Pulmonary artery endothelial cell (primary cell): Measurements from ENCODE around the gene VEZT. TPM values are rescaled to one million over a fixed set of nuclear protein-coding genes. Genes with fewer than 3 reads are reported as not detected.

Experiments
- total RNA-seq: library from RNA; depleted of rRNA; stranded (reverse); fragments of >200 nt; gene quantifications from 2 replicates; pipeline ENCODE4 v1.2.3, GENCODE V29; 2014

The VEZT gene
- total RNA-seq, 1 donor from 2014 or later, result 83.9 TPM

Other genes starting within 250 kb of the VEZT start
- 94.2 and 126 TPM in 2 replicates for gene NDUFA12, start 214.1 kb upstream of the VEZT start, total RNA-seq
- gene NR2C1, start 144.2 kb upstream of the VEZT start, total RNA-seq, result 16.9 and 19.5 TPM in 2 replicates
- 15.0 and 17.2 TPM in 2 replicates for gene FGD6, start 340 bp upstream of the VEZT start, total RNA-seq